H9 (cell line): ENCODE results near the gene MTRR. TPM values are rescaled to one million over a fixed set of nuclear protein-coding genes. Genes with fewer than 3 reads are reported as not detected.

Source experiments
- DNase-seq: peaks from one replicate; pipeline ENCODE4 v3.0.0-alpha.2; 2017
- H2AFZ ChIP-seq: one replicate; pipeline ENCODE4 v1.6.1; 2013; ENCODE audit warnings: mild to moderate bottlenecking, low read length, control low read depth, moderate library complexity
- H2AK5ac ChIP-seq: 2 replicates; pipeline ENCODE4 v1.6.1; 2013; ENCODE audit warnings: low read length, control low read depth, mixed read lengths; ENCODE audit not compliant: insufficient read length
- H2BK120ac ChIP-seq: one replicate; pipeline ENCODE4 v1.6.1; 2013; ENCODE audit warnings: low read depth, mild to moderate bottlenecking, low read length, control low read depth, inconsistent platforms; ENCODE audit not compliant: poor library complexity, severe bottlenecking
- H2BK12ac ChIP-seq: 2 replicates; pipeline ENCODE4 v1.6.1; 2013; ENCODE audit warnings: low read length, control low read depth, mixed read lengths, low read depth; ENCODE audit not compliant: insufficient read length
- H2BK15ac ChIP-seq: 2 replicates; pipeline ENCODE4 v1.6.1; 2013; ENCODE audit warnings: low read depth, low read length, control low read depth
- H2BK20ac ChIP-seq: one replicate; pipeline ENCODE4 v1.6.1; 2013; ENCODE audit warnings: low read depth, mild to moderate bottlenecking, low read length, control low read depth, inconsistent platforms; ENCODE audit not compliant: poor library complexity, severe bottlenecking
- H2BK5ac ChIP-seq: 2 replicates; pipeline ENCODE4 v1.6.1; 2013; ENCODE audit warnings: low read length, control low read depth, mixed read lengths; ENCODE audit not compliant: insufficient read length
- H3K14ac ChIP-seq: 2 replicates; pipeline ENCODE4 v1.6.1; 2013; ENCODE audit warnings: low read length, control low read depth; ENCODE audit not compliant: insufficient read depth
- H3K18ac ChIP-seq: 2 replicates; pipeline ENCODE4 v1.6.1; 2013; ENCODE audit warnings: low read depth, mild to moderate bottlenecking, mixed read lengths, low read length, control low read depth; ENCODE audit not compliant: insufficient read length
- H3K23ac ChIP-seq: 2 replicates; pipeline ENCODE4 v1.6.1; 2013; ENCODE audit warnings: low read length, control low read depth, mixed read lengths, low read depth; ENCODE audit not compliant: insufficient read length
- H3K23me2 ChIP-seq: 2 replicates; pipeline ENCODE4 v1.6.1; 2013; ENCODE audit warnings: low read depth, mild to moderate bottlenecking, mixed read lengths, low read length, control low read depth; ENCODE audit not compliant: insufficient read length, poor library complexity, severe bottlenecking
- H3K27ac ChIP-seq: 2 replicates; pipeline ENCODE4 v1.5.1; 2013; ENCODE audit warnings: low read length, control low read depth, mixed read lengths, low read depth; ENCODE audit not compliant: insufficient read length
- H3K27me3 ChIP-seq: 2 replicates; pipeline ENCODE4 v1.6.1; 2013; ENCODE audit warnings: low read length, control low read depth, inconsistent platforms; ENCODE audit not compliant: insufficient read depth
- H3K4ac ChIP-seq: 2 replicates; pipeline ENCODE4 v1.6.1; 2013; ENCODE audit warnings: low read depth, mild to moderate bottlenecking, control low read depth, inconsistent platforms, low read length, moderate library complexity
- H3K4me1 ChIP-seq: 2 replicates; pipeline ENCODE4 v1.6.1; 2013; ENCODE audit warnings: low read length, control low read depth, inconsistent platforms; ENCODE audit not compliant: insufficient read depth
- H3K4me2 ChIP-seq: 2 replicates; pipeline ENCODE4 v1.6.1; 2013; ENCODE audit warnings: low read length, control low read depth, mixed read lengths; ENCODE audit not compliant: insufficient read length, insufficient read depth
- H3K56ac ChIP-seq: 2 replicates; pipeline ENCODE4 v1.6.1; 2013; ENCODE audit warnings: low read depth, mild to moderate bottlenecking, mixed read lengths, low read length, control low read depth; ENCODE audit not compliant: insufficient read length
- H3K79me1 ChIP-seq: 2 replicates; pipeline ENCODE4 v1.6.1; 2013; ENCODE audit warnings: low read depth, mild to moderate bottlenecking, moderate library complexity, low read length, control low read depth, inconsistent platforms; ENCODE audit not compliant: insufficient read depth, poor library complexity, severe bottlenecking
- H3K79me2 ChIP-seq: 2 replicates; pipeline ENCODE4 v1.6.1; 2013; ENCODE audit warnings: low read length, control low read depth, inconsistent platforms; ENCODE audit not compliant: insufficient read depth
- H3K9ac ChIP-seq: 2 replicates; pipeline ENCODE4 v1.6.1; 2013; ENCODE audit warnings: low read length, control low read depth, mixed read lengths; ENCODE audit not compliant: insufficient read length; ENCODE audit errors: extremely low read depth
- H3K9me3 ChIP-seq: one replicate; pipeline ENCODE4 v1.6.1; 2013; ENCODE audit warnings: low read depth, low read length, inconsistent platforms; ENCODE audit not compliant: control insufficient read depth
- H3T11ph ChIP-seq: one replicate; pipeline ENCODE4 v1.6.1; 2013; ENCODE audit warnings: mild to moderate bottlenecking, low read length, control low read depth, inconsistent platforms
- H4K20me1 ChIP-seq: one replicate; pipeline ENCODE4 v1.6.1; 2013; ENCODE audit not compliant: control insufficient read depth, insufficient read length, insufficient read depth
- H4K5ac ChIP-seq: 2 replicates; pipeline ENCODE4 v1.6.1; 2013; ENCODE audit warnings: low read depth, mild to moderate bottlenecking, mixed read lengths, low read length, control low read depth; ENCODE audit not compliant: insufficient read length
- H4K8ac ChIP-seq: replicated peaks from 2 replicates; pipeline ENCODE4 v1.6.1; 2013; ENCODE audit warnings: low read length, control low read depth, mixed read lengths, low read depth; ENCODE audit not compliant: insufficient read length
- H4K91ac ChIP-seq: 2 replicates; pipeline ENCODE4 v1.6.1; 2013; ENCODE audit warnings: low read depth, mild to moderate bottlenecking, moderate library complexity, mixed read lengths, low read length, control low read depth; ENCODE audit not compliant: insufficient read length
- H3K27ac Mint-ChIP-seq, 3 experiments: 2 replicates in 2 of 3; 3 replicates in 1 of 3; pipeline ENCODE4 v1.8.0; 2020 to 2021; ENCODE audit warnings: mixed read lengths in 3 of 3, mild to moderate bottlenecking in 1 of 3, moderate library complexity in 1 of 3
- H3K27me3 Mint-ChIP-seq: 2 replicates; pipeline ENCODE4 v1.8.0; 2021; ENCODE audit warnings: low read depth, mild to moderate bottlenecking, moderate library complexity, mixed read lengths
- H3K36me3 Mint-ChIP-seq, 3 experiments: 2 replicates in 2 of 3; 3 replicates in 1 of 3; pipeline ENCODE4 v1.8.0; 2020 to 2021; ENCODE audit warnings: low read depth in 3 of 3, mixed read lengths in 3 of 3; ENCODE audit not compliant: insufficient read depth in 1 of 3
- H3K4me1 Mint-ChIP-seq, 2 experiments: 2 replicates each; pipeline ENCODE4 v1.8.0; 2020; ENCODE audit warnings: mixed read lengths in 2 of 2
- H3K4me3 Mint-ChIP-seq, 2 experiments: 2 replicates in 1 of 2; 3 replicates in 1 of 2; pipeline ENCODE4 v1.8.0; 2020 to 2021; ENCODE audit warnings: mild to moderate bottlenecking in 2 of 2, mixed read lengths in 2 of 2, moderate library complexity in 1 of 2
- H3K9me3 Mint-ChIP-seq, 2 experiments: 2 replicates in 1 of 2; 3 replicates in 1 of 2; pipeline ENCODE4 v1.8.0; 2020; ENCODE audit warnings: mild to moderate bottlenecking in 2 of 2, mixed read lengths in 2 of 2, moderate library complexity in 1 of 2
- CTCF ChIP-seq: fragments of 200-600 bp; sonication (generic); conservative IDR thresholded peaks from 3 replicates; pipeline ENCODE4 v1.8.0; 2021; ENCODE audit warnings: antibody characterized with exemption, mild to moderate bottlenecking
- WGBS: extraction: QIAGEN DNeasy Blood & Tissue Kit; methylation state at CpG from one replicate; pipeline ENCODE4 v1.1.7; 2013; ENCODE audit warnings: missing lambda C conversion rate, low lambda C conversion rate, mixed read lengths; ENCODE audit not compliant: insufficient read length; ENCODE audit errors: extremely low coverage; 5-methylcytosine and 5-hydroxymethylcytosine counted together
- total RNA-seq: library from RNA; stranded (reverse); gene quantifications from 2 replicates; pipeline ENCODE4 v1.2.1, GENCODE V29; 2021

MTRR gene
- total RNA-seq, 1 experiment from 2014 or later = 66.0 TPM

- Histone ChIP-seq H3T11ph (no peak overlapping the region), H3K56ac (no peak overlapping the region), H2BK12ac (no peak overlapping the region), H3K18ac (no peak overlapping the region), H3K4ac (no peak overlapping the region), H3K4me2 (peak overlapping the region; percentile 91), H2BK15ac (no peak overlapping the region), H4K5ac (no peak overlapping the region), H3K79me2 (peaks cover 20% of the 10 kb centered on the region), H2BK120ac (no peak overlapping the region), H2BK5ac (no peak overlapping the region), H2BK20ac (no peak overlapping the region), H4K8ac (no peak overlapping the region), H4K91ac (no peak overlapping the region), H3K23ac (no peak overlapping the region), H3K27me3 (no peaks in the 10 kb centered on the region), H2AFZ (no peak overlapping the region), H3K4me1 (no peaks in the 10 kb centered on the region), H3K14ac (peak overlapping the region; percentile 21; the same call in 1 of the 2 replicates), H3K27ac (no peak overlapping the region), H3K23me2 (peaks cover 4% of the 10 kb centered on the region), H3K9me3 (no peaks in the 10 kb centered on the region), H2AK5ac (no peak overlapping the region), H3K79me1 (peaks cover 4% of the 10 kb centered on the region), H3K9ac (peak overlapping the region; percentile 27), H4K20me1 (no peaks in the 10 kb centered on the region)
- Mint-ChIP-seq H3K9me3 (no peaks in the 10 kb centered on the region), H3K36me3 (peaks cover 8 to 45% (median 34%) of the 10 kb centered on the region in 3 experiments; a peak in 6 of 7 replicates), H3K4me1 (peaks cover 18 to 19% of the 10 kb centered on the region in 2 experiments), H3K4me3 (peak overlapping the region; percentile 90 to 97), H3K27ac (no peak overlapping the region), H3K27me3 (no peaks in the 10 kb centered on the region)
- DNase-seq = no peak
- WGBS = no CpG with 5 or more reads among the region's 41 CpGs
- TF ChIP-seq CTCF = no peak
Measured at GRCh38 chr5:7869474-7870136, 657 bp downstream of the MTRR start.
